NT2/D1 (cell line): ENCODE measurements around the gene RXFP1.

Source experiments
- YY1 ChIP-seq: IDR thresholded peaks from 2 replicates; pipeline ENCODE4 v1.6.1; 2011; ENCODE audit not compliant: insufficient read length, insufficient read depth
- ZNF274 ChIP-seq: IDR thresholded peaks from 2 replicates; pipeline ENCODE4 v1.6.1; 2011; ENCODE audit warnings: mild to moderate bottlenecking, low read depth, low read length

- TF ChIP-seq ZNF274 (no peak), YY1 (no peak)
Measured at GRCh38 chr4:158553364-158553763, 31.7 kb downstream of the RXFP1 start.
